ENCODE data around the gene UPF2. TPM values are rescaled to one million over a fixed set of nuclear protein-coding genes. Genes with fewer than 3 reads are reported as not detected.
"Not testable (repeated sequence)": the region's sequence is repeated elsewhere in the genome, so short reads cannot be mapped to it uniquely, and the experiment has no call there.

UPF2 gene
- total and polyA plus RNA-seq, 3 donors from 2014 or later, result 15.7 to 43.7 (median 36.9) TPM

DNA sequence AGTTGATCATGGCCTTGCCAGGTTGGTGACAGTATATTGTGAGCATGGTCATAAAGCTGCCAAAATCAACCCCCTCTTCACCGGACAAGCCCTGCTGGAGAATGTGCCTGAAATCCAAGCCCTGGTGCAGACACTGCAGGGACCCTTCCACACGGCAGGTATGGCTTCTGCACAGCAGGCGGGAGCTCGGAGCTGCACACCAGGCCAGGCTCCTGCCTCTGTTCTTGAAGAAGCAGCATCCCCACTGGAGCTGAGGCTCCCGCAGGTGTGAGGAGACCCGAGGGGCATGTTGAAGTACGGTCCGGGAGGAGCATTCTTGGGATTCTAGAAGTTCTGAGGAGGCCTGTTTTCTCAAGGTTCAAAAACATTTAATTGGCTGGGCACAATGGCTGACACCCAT, 38.9 kb upstream of the UPF2 start:
- no peak overlapping the region for H3K4me3 ChIP-seq
- H3K27ac ChIP-seq, result no peak overlapping the region
- no peak for DNase-seq
- H3K27me3 ChIP-seq, result no peaks in the 10 kb centered on the region
- no peaks in the 10 kb centered on the region for H3K36me3 ChIP-seq (ENCODE audit: low read depth, missing control alignments)
- TF ChIP-seq, protein P1, sequence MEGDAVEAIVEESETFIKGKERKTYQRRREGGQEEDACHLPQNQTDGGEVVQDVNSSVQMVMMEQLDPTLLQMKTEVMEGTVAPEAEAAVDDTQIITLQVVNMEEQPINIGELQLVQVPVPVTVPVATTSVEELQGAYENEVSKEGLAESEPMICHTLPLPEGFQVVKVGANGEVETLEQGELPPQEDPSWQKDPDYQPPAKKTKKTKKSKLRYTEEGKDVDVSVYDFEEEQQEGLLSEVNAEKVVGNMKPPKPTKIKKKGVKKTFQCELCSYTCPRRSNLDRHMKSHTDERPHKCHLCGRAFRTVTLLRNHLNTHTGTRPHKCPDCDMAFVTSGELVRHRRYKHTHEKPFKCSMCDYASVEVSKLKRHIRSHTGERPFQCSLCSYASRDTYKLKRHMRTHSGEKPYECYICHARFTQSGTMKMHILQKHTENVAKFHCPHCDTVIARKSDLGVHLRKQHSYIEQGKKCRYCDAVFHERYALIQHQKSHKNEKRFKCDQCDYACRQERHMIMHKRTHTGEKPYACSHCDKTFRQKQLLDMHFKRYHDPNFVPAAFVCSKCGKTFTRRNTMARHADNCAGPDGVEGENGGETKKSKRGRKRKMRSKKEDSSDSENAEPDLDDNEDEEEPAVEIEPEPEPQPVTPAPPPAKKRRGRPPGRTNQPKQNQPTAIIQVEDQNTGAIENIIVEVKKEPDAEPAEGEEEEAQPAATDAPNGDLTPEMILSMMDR (IDR thresholded peaks at IDR 0.05), result no peak
- no peak for TF ChIP-seq POLR2A (IDR thresholded peaks at IDR 0.05)
- 87 to 95% methylated on average over 5 to 7 of the region's 8 CpGs for WGBS, 2 donors
- no peaks in the 10 kb centered on the region for H3K9me3 ChIP-seq
- H3K4me1 ChIP-seq, result no peaks in the 10 kb centered on the region
- intact Hi-C loops (cut with DNase I; ENCODE audit: low total_unique reads), result no loop called here

DNA sequence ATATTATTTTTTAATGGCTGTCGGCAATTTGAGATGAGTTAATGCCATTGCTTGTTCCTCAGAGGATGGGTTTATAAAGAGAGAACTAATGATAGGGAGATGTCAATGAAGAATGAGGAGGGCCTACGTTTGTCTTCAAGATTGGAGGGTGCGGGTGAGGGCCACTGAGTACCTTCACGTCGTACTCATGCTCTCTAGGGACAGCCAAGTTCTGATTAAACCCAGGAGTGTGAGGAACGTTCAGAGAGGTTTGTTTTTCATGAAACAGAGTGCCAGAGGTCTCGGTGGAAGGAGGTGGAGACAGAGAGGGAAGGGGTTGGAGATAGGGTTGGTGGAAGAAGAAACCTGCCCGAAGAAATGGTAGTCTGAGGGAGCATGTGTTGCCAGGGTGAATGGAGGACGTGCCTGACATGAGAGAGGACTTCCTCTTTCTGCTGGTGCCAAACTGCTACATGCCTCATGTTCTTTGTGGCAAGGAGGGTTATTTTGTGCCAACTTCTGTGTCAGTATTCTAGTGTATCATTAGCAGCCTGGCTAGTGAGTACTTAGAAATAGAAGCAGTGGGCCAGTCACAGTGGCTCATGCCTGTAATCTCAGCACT, 35.1 kb upstream of the UPF2 start:
- 76 to 78% methylated on average over 9 of the region's 9 CpGs for whole genome bisulfite sequencing, 2 donors
- no peak for TF ChIP-seq POLR2A (IDR thresholded peaks at IDR 0.05)
- TF ChIP-seq, protein P1 (IDR thresholded peaks at IDR 0.05), result no peak
- Histone ChIP-seq H3K27me3 (no peaks in the 10 kb centered on the region), H3K4me1 (no peaks in the 10 kb centered on the region), H3K27ac (no peak overlapping the region), H3K4me3 (no peak overlapping the region), H3K9me3 (no peaks in the 10 kb centered on the region), H3K36me3 (ENCODE audit: low read depth, missing control alignments) (no peaks in the 10 kb centered on the region)
- intact Hi-C loops (cut with DNase I; ENCODE audit: low total_unique reads), result no loop called here
- DNase-seq, result no peak

DNA sequence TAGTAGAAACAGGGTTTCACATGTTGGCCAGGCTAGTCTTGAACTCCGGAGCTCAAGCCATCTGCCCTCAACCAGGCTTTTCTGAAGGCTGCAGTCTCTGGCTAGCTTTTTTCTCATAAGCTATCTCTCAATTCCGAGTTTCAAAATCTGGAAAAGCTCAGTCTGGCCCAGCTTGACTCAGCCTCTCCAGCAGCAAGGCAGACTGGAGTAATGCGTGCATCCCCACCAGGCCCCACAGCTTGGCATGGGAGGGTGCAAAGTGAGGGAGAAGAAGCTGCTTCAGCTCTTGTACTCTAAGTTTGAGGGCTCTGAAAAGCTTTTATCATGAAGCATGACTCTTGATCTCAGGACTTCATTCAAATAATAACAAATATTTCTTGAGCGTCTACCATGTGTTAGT, 30.9 kb upstream of the UPF2 start:
- no peaks in the 10 kb centered on the region for H3K27me3 ChIP-seq
- H3K4me3 ChIP-seq, result no peak overlapping the region
- 72 to 83% methylated on average over 4 of the region's 4 CpGs for WGBS, 2 donors
- H3K9me3 ChIP-seq, result no peaks in the 10 kb centered on the region
- DNase-seq, result no peak
- no peaks in the 10 kb centered on the region for H3K36me3 ChIP-seq (ENCODE audit: low read depth, missing control alignments)
- H3K27ac ChIP-seq, result no peak overlapping the region
- intact Hi-C loops (cut with DNase I; ENCODE audit: low total_unique reads), result no loop called here
- H3K4me1 ChIP-seq, result peaks cover 5% of the 10 kb centered on the region
- TF ChIP-seq, protein P1 (IDR thresholded peaks at IDR 0.05), result no peak
- TF ChIP-seq POLR2A (IDR thresholded peaks at IDR 0.05), result no peak

DNA sequence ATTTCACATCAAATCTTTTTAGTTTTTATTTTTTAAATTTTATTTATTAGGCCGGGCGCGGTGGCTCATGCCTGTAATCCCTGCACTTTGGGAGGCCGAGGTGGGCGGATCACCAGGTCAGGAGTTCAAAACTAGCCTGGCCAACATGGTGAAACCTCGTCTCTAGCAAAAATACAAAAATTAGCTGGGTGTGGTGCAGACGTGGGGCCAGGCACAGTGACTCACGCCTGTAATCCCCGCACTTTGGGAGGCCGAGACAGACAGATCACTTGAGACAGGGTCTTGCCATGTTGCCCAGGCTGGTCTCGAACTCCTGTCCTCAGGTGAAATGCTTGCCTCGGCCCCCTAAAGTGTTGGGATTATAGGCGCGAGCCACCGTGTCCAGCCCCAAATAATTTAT, 28.8 kb upstream of the UPF2 start:
- H3K27me3 ChIP-seq; H3K27ac ChIP-seq; intact Hi-C loops (cut with DNase I; ENCODE audit: low total_unique reads); H3K9me3 ChIP-seq; H3K36me3 ChIP-seq (ENCODE audit: low read depth, missing control alignments); H3K4me1 ChIP-seq; DNase-seq; H3K4me3 ChIP-seq: not testable (repeated sequence)
- WGBS, 2 donors, result 93 to 96% methylated on average over 15 of the region's 15 CpGs

DNA sequence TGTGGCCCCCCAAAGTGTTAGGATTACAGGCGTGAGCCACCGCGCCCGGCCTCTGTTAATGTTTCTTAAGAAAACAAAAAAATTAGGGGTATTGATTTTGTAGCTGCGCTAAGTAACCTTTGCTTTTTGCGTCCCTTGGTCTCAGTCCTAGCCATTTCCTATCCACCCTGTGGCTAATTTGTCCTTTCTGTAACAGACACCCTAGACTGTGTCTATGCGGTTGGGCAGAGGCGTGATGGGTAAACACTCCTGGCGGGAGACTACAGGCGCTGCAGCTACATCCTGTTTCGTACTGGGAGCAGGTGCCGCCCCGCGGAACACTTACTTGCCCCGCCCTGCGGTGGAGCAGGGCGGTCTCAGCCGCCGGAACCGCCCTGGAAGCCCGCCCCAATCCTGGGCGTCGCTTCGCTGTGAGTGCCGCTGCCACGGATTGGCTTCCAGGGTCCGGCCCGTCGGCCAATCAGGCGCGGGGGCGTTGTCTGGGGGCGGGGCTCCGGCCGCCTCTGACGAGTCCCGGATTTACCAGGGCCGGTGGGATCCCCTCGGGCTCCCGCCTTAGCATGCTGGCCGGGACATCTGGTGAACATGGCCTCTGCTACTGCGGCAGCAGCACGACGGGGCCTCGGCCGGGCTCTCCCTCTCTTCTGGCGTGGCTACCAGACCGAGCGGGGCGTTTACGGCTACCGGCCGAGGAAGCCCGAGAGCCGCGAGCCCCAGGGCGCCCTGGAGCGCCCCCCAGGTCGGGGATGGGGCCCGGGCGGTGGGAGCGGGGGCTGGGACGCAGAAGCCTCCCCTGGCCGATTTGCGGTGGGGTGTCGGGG, 26.1 kb upstream of the UPF2 start, which contains the start of gene DHTKD1:
DHTKD1 (plus strand) TSS at position 506 of the 821 bp plus-strand sequence; CDS start at position 586, 80 bp downstream.
- Histone ChIP-seq H3K9me3 (no peaks in the 10 kb centered on the region), H3K27me3 (no peaks in the 10 kb centered on the region), H3K27ac (peak within 1 kb of the TSS in 1 of 2 donors; percentile 47), H3K4me3 (peak within 1 kb of the TSS; percentile 95 to 99), H3K4me1 (peaks cover 5% of the 10 kb centered on the region), H3K36me3 (ENCODE audit: low read depth, missing control alignments) (no peaks in the 10 kb centered on the region)
- intact Hi-C loops (cut with DNase I; ENCODE audit: low total_unique reads), result no loop called here
- WGBS, 2 donors, result 6 to 25% methylated on average over 8 to 50 of the region's 66 CpGs
- TF ChIP-seq POLR2A (IDR thresholded peaks at IDR 0.05), result peak; percentile 24
- TF ChIP-seq, protein P1 (IDR thresholded peaks at IDR 0.05), result peak in 2 of 3 experiments; percentile 40 to 44
- DNase-seq, result peak; percentile 98
